Measurements from ENCODE around the gene NPHP4.

- TF ChIP-seq RAD21 (IDR thresholded peaks at IDR 0.05), result no peak
- no peak for TF ChIP-seq CTCF (IDR thresholded peaks at IDR 0.05; ENCODE audit: low read depth, low read length, missing input control)
- no peak for TF ChIP-seq JUND (IDR thresholded peaks at IDR 0.05)
- no peak for TF ChIP-seq EGR1 (IDR thresholded peaks at IDR 0.05; ENCODE audit: low read depth in 2 of 2)
- TF ChIP-seq TAF1 (conservative IDR thresholded peaks at IDR 0.05), result no peak
- TF ChIP-seq, protein P1, sequence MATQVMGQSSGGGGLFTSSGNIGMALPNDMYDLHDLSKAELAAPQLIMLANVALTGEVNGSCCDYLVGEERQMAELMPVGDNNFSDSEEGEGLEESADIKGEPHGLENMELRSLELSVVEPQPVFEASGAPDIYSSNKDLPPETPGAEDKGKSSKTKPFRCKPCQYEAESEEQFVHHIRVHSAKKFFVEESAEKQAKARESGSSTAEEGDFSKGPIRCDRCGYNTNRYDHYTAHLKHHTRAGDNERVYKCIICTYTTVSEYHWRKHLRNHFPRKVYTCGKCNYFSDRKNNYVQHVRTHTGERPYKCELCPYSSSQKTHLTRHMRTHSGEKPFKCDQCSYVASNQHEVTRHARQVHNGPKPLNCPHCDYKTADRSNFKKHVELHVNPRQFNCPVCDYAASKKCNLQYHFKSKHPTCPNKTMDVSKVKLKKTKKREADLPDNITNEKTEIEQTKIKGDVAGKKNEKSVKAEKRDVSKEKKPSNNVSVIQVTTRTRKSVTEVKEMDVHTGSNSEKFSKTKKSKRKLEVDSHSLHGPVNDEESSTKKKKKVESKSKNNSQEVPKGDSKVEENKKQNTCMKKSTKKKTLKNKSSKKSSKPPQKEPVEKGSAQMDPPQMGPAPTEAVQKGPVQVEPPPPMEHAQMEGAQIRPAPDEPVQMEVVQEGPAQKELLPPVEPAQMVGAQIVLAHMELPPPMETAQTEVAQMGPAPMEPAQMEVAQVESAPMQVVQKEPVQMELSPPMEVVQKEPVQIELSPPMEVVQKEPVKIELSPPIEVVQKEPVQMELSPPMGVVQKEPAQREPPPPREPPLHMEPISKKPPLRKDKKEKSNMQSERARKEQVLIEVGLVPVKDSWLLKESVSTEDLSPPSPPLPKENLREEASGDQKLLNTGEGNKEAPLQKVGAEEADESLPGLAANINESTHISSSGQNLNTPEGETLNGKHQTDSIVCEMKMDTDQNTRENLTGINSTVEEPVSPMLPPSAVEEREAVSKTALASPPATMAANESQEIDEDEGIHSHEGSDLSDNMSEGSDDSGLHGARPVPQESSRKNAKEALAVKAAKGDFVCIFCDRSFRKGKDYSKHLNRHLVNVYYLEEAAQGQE (IDR thresholded peaks at IDR 0.05), result no peak
- no peak for TF ChIP-seq SP1 (IDR thresholded peaks at IDR 0.05)
- TF ChIP-seq FOXA2 (IDR thresholded peaks at IDR 0.05), result no peak
Measured at GRCh38 chr1:5863238-5863637, 129.0 kb downstream of the NPHP4 start.

Measured in liver (tissue), 3 donors.